Sigmoid colon (tissue), 7 donors: ENCODE measurements around the gene DAAM2. TPM values are rescaled to one million over a fixed set of nuclear protein-coding genes. Genes with fewer than 3 reads are reported as not detected.

Experiments used
- DNase-seq: peaks from one replicate; pipeline ENCODE4 v3.0.0-alpha.2; 2019
- H3K27ac ChIP-seq, 4 donors: fragments of 200-600 bp; sonication (generic); one replicate each; pipeline ENCODE4 v1.5.1; 2016 to 2019; ENCODE audit warnings: mild to moderate bottlenecking in 1 of 4
- H3K27me3 ChIP-seq, 3 donors: fragments of 200-600 bp; sonication (generic); one replicate each; pipeline ENCODE4 v1.5.1; 2019; ENCODE audit warnings: mild to moderate bottlenecking in 1 of 3
- H3K36me3 ChIP-seq, 4 donors: fragments of 200-600 bp; sonication (generic); one replicate each; pipeline ENCODE4 v1.5.1; 2016 to 2019
- H3K4me1 ChIP-seq, 4 donors: fragments of 200-600 bp; sonication (generic); one replicate each; pipeline ENCODE4 v1.5.1; 2017 to 2019
- H3K4me3 ChIP-seq, 4 donors: fragments of 200-600 bp; sonication (generic); one replicate each; pipeline ENCODE4 v1.5.1; 2017 to 2019; ENCODE audit warnings: mild to moderate bottlenecking in 2 of 4, moderate library complexity in 1 of 4
- H3K9me3 ChIP-seq, 4 donors: fragments of 200-600 bp in 3 of 4; sonication (generic) in 3 of 4; one replicate each; pipeline versions ENCODE4 v1.5.1 to v1.6.1; 2013 to 2019
- CTCF ChIP-seq, 4 experiments: fragments of 450-650 bp in 3 of 4; fragments of 200-600 bp in 1 of 4; IDR thresholded peaks; one replicate each; pipeline ENCODE4 v1.5.1; 2016 to 2019; ENCODE audit warnings: antibody characterized with exemption in 4 of 4, mild to moderate bottlenecking in 3 of 4, moderate library complexity in 2 of 4
- EP300 ChIP-seq, 4 donors: sonication (generic); formaldehyde crosslinking; IDR thresholded peaks; one replicate each; pipeline ENCODE4 v1.6.1; 2017; ENCODE audit warnings: antibody characterized with exemption in 4 of 4
- POLR2A ChIP-seq, 2 donors: fragments of 450-650 bp; IDR thresholded peaks; one replicate each; pipeline ENCODE4 v1.6.1; 2016; ENCODE audit warnings: antibody characterized with exemption in 2 of 2, mild to moderate bottlenecking in 2 of 2, moderate library complexity in 2 of 2
- POLR2AphosphoS5 ChIP-seq, 4 donors: sonication (generic); formaldehyde crosslinking; IDR thresholded peaks; one replicate each; pipeline ENCODE4 v1.6.1; 2017; ENCODE audit warnings: antibody characterized with exemption in 4 of 4
- WGBS, 2 donors: extraction: QIAGEN DNeasy Blood & Tissue Kit; methylation state at CpG; one replicate each; pipeline ENCODE4 v1.1.7; 2013; 5-methylcytosine and 5-hydroxymethylcytosine counted together
- intact Hi-C: fragments of 100-400 bp; cut with DNase I; formaldehyde crosslinking; loops from one replicate; pipeline ENCODE4 v1.15.1; 2023
- polyA plus RNA-seq, 3 donors: library from polyadenylated mRNA; stranded (reverse); fragments of 200-250 nt; gene quantifications; one replicate each; pipeline ENCODE4 v1.2.3, GENCODE V29; 2013
- total RNA-seq, 4 donors: library from RNA; depleted of rRNA; stranded (reverse); fragments of >200 nt; gene quantifications; one replicate each; pipeline ENCODE4 v1.1.0, GENCODE V29; 2016
- donor health status: healthy with polysubstance abuse.
- donor health status: Bipolar disorder and iron deficiency.
- donor health status: healthy.

DAAM2 gene
- total and polyA plus RNA-seq, 7 donors: 4.2 to 53.2 (median 23.2) TPM

GRCh38 chr6:39926668-39927067, 134.5 kb downstream of the DAAM2 start:
- no peak for DNase-seq
- no peaks in the 10 kb centered on the region for H3K27me3 ChIP-seq
- no peak overlapping the region for H3K27ac ChIP-seq
- no peaks in the 10 kb centered on the region for H3K9me3 ChIP-seq
- H3K36me3 ChIP-seq: peaks cover 5 to 37% (median 10%) of the 10 kb centered on the region in 4 donors
- intact Hi-C loops: no loop called here
- H3K4me3 ChIP-seq: no peak overlapping the region
- 51 to 67% methylated on average over 3 of the region's 3 CpGs for WGBS, 2 donors
- no peak for TF ChIP-seq POLR2A (IDR thresholded peaks at IDR 0.05)
- TF ChIP-seq EP300 (IDR thresholded peaks at IDR 0.05): no peak
- no peak for TF ChIP-seq POLR2AphosphoS5 (IDR thresholded peaks at IDR 0.05)
- TF ChIP-seq CTCF (IDR thresholded peaks at IDR 0.05): no peak
- H3K4me1 ChIP-seq: peaks cover 0 to 12% (median 6%) of the 10 kb centered on the region in 4 donors

GRCh38 chr6:39927159-39927558, 135.0 kb downstream of the DAAM2 start:
- TF ChIP-seq POLR2AphosphoS5 (IDR thresholded peaks at IDR 0.05) (no peak), POLR2A (IDR thresholded peaks at IDR 0.05) (no peak), CTCF (IDR thresholded peaks at IDR 0.05) (no peak), EP300 (IDR thresholded peaks at IDR 0.05) (no peak)
- Histone ChIP-seq H3K4me1 (peaks cover 0 to 17% (median 7%) of the 10 kb centered on the region in 4 donors), H3K36me3 (peaks cover 5 to 37% (median 10%) of the 10 kb centered on the region in 4 donors), H3K27me3 (no peaks in the 10 kb centered on the region), H3K27ac (no peak overlapping the region), H3K4me3 (no peak overlapping the region), H3K9me3 (no peaks in the 10 kb centered on the region)
- intact Hi-C loops: no loop called here
- no peak for DNase-seq
- 91 to 95% methylated on average over 11 of the region's 11 CpGs for WGBS, 2 donors

- intact Hi-C loops: no loop called here
- peaks cover 0 to 35% (median 22%) of the 10 kb centered on the region in 4 donors for H3K4me1 ChIP-seq
- H3K4me3 ChIP-seq: no peak overlapping the region
- DNase-seq: no peak
- H3K36me3 ChIP-seq: peaks cover 0 to 22% (median 8%) of the 10 kb centered on the region in 4 donors
- H3K9me3 ChIP-seq: no peaks in the 10 kb centered on the region
- no peaks in the 10 kb centered on the region for H3K27me3 ChIP-seq
- 70 to 76% methylated on average over 9 of the region's 9 CpGs for WGBS, 2 donors
- no peak overlapping the region for H3K27ac ChIP-seq
- TF ChIP-seq CTCF (IDR thresholded peaks at IDR 0.05) (no peak), POLR2A (IDR thresholded peaks at IDR 0.05) (no peak), POLR2AphosphoS5 (IDR thresholded peaks at IDR 0.05) (no peak), EP300 (IDR thresholded peaks at IDR 0.05) (no peak)
These were observed 137.0 kb downstream of the DAAM2 start for GRCh38 chr6:39929039-39929732.

- Histone ChIP-seq H3K27ac (peak overlapping the region in 1 of 4 donors; percentile 20), H3K4me1 (peaks cover 0 to 39% (median 24%) of the 10 kb centered on the region in 4 donors), H3K36me3 (peaks cover 0 to 15% (median 4%) of the 10 kb centered on the region in 4 donors), H3K4me3 (no peak overlapping the region), H3K27me3 (no peaks in the 10 kb centered on the region), H3K9me3 (no peaks in the 10 kb centered on the region)
- DNase-seq: no peak
- intact Hi-C loops: no loop called here
- 77 to 81% methylated on average over 11 of the region's 11 CpGs for WGBS, 2 donors
- TF ChIP-seq POLR2A (IDR thresholded peaks at IDR 0.05) (no peak), CTCF (IDR thresholded peaks at IDR 0.05) (no peak), POLR2AphosphoS5 (IDR thresholded peaks at IDR 0.05) (no peak), EP300 (IDR thresholded peaks at IDR 0.05) (no peak)
These were observed 137.7 kb downstream of the DAAM2 start for GRCh38 chr6:39929733-39930461.
